H9 (cell line): ENCODE results near the gene UBE2E1. TPM values are rescaled to one million over a fixed set of nuclear protein-coding genes. Genes with fewer than 3 reads are reported as not detected.

Experiments
- DNase-seq: peaks from one replicate; pipeline ENCODE4 v3.0.0-alpha.2; 2017
- H2AFZ ChIP-seq: one replicate; pipeline ENCODE4 v1.6.1; 2013; ENCODE audit warnings: mild to moderate bottlenecking, low read length, control low read depth, moderate library complexity
- H2AK5ac ChIP-seq: 2 replicates; pipeline ENCODE4 v1.6.1; 2013; ENCODE audit warnings: low read length, control low read depth, mixed read lengths; ENCODE audit not compliant: insufficient read length
- H2BK120ac ChIP-seq: one replicate; pipeline ENCODE4 v1.6.1; 2013; ENCODE audit warnings: low read depth, mild to moderate bottlenecking, low read length, control low read depth, inconsistent platforms; ENCODE audit not compliant: poor library complexity, severe bottlenecking
- H2BK12ac ChIP-seq: 2 replicates; pipeline ENCODE4 v1.6.1; 2013; ENCODE audit warnings: low read length, control low read depth, mixed read lengths, low read depth; ENCODE audit not compliant: insufficient read length
- H2BK15ac ChIP-seq: 2 replicates; pipeline ENCODE4 v1.6.1; 2013; ENCODE audit warnings: low read depth, low read length, control low read depth
- H2BK20ac ChIP-seq: one replicate; pipeline ENCODE4 v1.6.1; 2013; ENCODE audit warnings: low read depth, mild to moderate bottlenecking, low read length, control low read depth, inconsistent platforms; ENCODE audit not compliant: poor library complexity, severe bottlenecking
- H2BK5ac ChIP-seq: 2 replicates; pipeline ENCODE4 v1.6.1; 2013; ENCODE audit warnings: low read length, control low read depth, mixed read lengths; ENCODE audit not compliant: insufficient read length
- H3K14ac ChIP-seq: 2 replicates; pipeline ENCODE4 v1.6.1; 2013; ENCODE audit warnings: low read length, control low read depth; ENCODE audit not compliant: insufficient read depth
- H3K18ac ChIP-seq: 2 replicates; pipeline ENCODE4 v1.6.1; 2013; ENCODE audit warnings: low read depth, mild to moderate bottlenecking, mixed read lengths, low read length, control low read depth; ENCODE audit not compliant: insufficient read length
- H3K23ac ChIP-seq: 2 replicates; pipeline ENCODE4 v1.6.1; 2013; ENCODE audit warnings: low read length, control low read depth, mixed read lengths, low read depth; ENCODE audit not compliant: insufficient read length
- H3K23me2 ChIP-seq: 2 replicates; pipeline ENCODE4 v1.6.1; 2013; ENCODE audit warnings: low read depth, mild to moderate bottlenecking, mixed read lengths, low read length, control low read depth; ENCODE audit not compliant: insufficient read length, poor library complexity, severe bottlenecking
- H3K27ac ChIP-seq: 2 replicates; pipeline ENCODE4 v1.5.1; 2013; ENCODE audit warnings: low read length, control low read depth, mixed read lengths, low read depth; ENCODE audit not compliant: insufficient read length
- H3K27me3 ChIP-seq: 2 replicates; pipeline ENCODE4 v1.6.1; 2013; ENCODE audit warnings: low read length, control low read depth, inconsistent platforms; ENCODE audit not compliant: insufficient read depth
- H3K4ac ChIP-seq: 2 replicates; pipeline ENCODE4 v1.6.1; 2013; ENCODE audit warnings: low read depth, mild to moderate bottlenecking, control low read depth, inconsistent platforms, low read length, moderate library complexity
- H3K4me1 ChIP-seq: 2 replicates; pipeline ENCODE4 v1.6.1; 2013; ENCODE audit warnings: low read length, control low read depth, inconsistent platforms; ENCODE audit not compliant: insufficient read depth
- H3K4me2 ChIP-seq: 2 replicates; pipeline ENCODE4 v1.6.1; 2013; ENCODE audit warnings: low read length, control low read depth, mixed read lengths; ENCODE audit not compliant: insufficient read length, insufficient read depth
- H3K56ac ChIP-seq: 2 replicates; pipeline ENCODE4 v1.6.1; 2013; ENCODE audit warnings: low read depth, mild to moderate bottlenecking, mixed read lengths, low read length, control low read depth; ENCODE audit not compliant: insufficient read length
- H3K79me1 ChIP-seq: 2 replicates; pipeline ENCODE4 v1.6.1; 2013; ENCODE audit warnings: low read depth, mild to moderate bottlenecking, moderate library complexity, low read length, control low read depth, inconsistent platforms; ENCODE audit not compliant: insufficient read depth, poor library complexity, severe bottlenecking
- H3K79me2 ChIP-seq: 2 replicates; pipeline ENCODE4 v1.6.1; 2013; ENCODE audit warnings: low read length, control low read depth, inconsistent platforms; ENCODE audit not compliant: insufficient read depth
- H3K9ac ChIP-seq: 2 replicates; pipeline ENCODE4 v1.6.1; 2013; ENCODE audit warnings: low read length, control low read depth, mixed read lengths; ENCODE audit not compliant: insufficient read length; ENCODE audit errors: extremely low read depth
- H3K9me3 ChIP-seq: one replicate; pipeline ENCODE4 v1.6.1; 2013; ENCODE audit warnings: low read depth, low read length, inconsistent platforms; ENCODE audit not compliant: control insufficient read depth
- H3T11ph ChIP-seq: one replicate; pipeline ENCODE4 v1.6.1; 2013; ENCODE audit warnings: mild to moderate bottlenecking, low read length, control low read depth, inconsistent platforms
- H4K20me1 ChIP-seq: one replicate; pipeline ENCODE4 v1.6.1; 2013; ENCODE audit not compliant: control insufficient read depth, insufficient read length, insufficient read depth
- H4K5ac ChIP-seq: 2 replicates; pipeline ENCODE4 v1.6.1; 2013; ENCODE audit warnings: low read depth, mild to moderate bottlenecking, mixed read lengths, low read length, control low read depth; ENCODE audit not compliant: insufficient read length
- H4K8ac ChIP-seq: replicated peaks from 2 replicates; pipeline ENCODE4 v1.6.1; 2013; ENCODE audit warnings: low read length, control low read depth, mixed read lengths, low read depth; ENCODE audit not compliant: insufficient read length
- H4K91ac ChIP-seq: 2 replicates; pipeline ENCODE4 v1.6.1; 2013; ENCODE audit warnings: low read depth, mild to moderate bottlenecking, moderate library complexity, mixed read lengths, low read length, control low read depth; ENCODE audit not compliant: insufficient read length
- H3K27ac Mint-ChIP-seq, 3 experiments: 2 replicates in 2 of 3; 3 replicates in 1 of 3; pipeline ENCODE4 v1.8.0; 2020 to 2021; ENCODE audit warnings: mixed read lengths in 3 of 3, mild to moderate bottlenecking in 1 of 3, moderate library complexity in 1 of 3
- H3K27me3 Mint-ChIP-seq: 2 replicates; pipeline ENCODE4 v1.8.0; 2021; ENCODE audit warnings: low read depth, mild to moderate bottlenecking, moderate library complexity, mixed read lengths
- H3K36me3 Mint-ChIP-seq, 3 experiments: 2 replicates in 2 of 3; 3 replicates in 1 of 3; pipeline ENCODE4 v1.8.0; 2020 to 2021; ENCODE audit warnings: low read depth in 3 of 3, mixed read lengths in 3 of 3; ENCODE audit not compliant: insufficient read depth in 1 of 3
- H3K4me1 Mint-ChIP-seq, 2 experiments: 2 replicates each; pipeline ENCODE4 v1.8.0; 2020; ENCODE audit warnings: mixed read lengths in 2 of 2
- H3K4me3 Mint-ChIP-seq, 2 experiments: 2 replicates in 1 of 2; 3 replicates in 1 of 2; pipeline ENCODE4 v1.8.0; 2020 to 2021; ENCODE audit warnings: mild to moderate bottlenecking in 2 of 2, mixed read lengths in 2 of 2, moderate library complexity in 1 of 2
- H3K9me3 Mint-ChIP-seq, 2 experiments: 2 replicates in 1 of 2; 3 replicates in 1 of 2; pipeline ENCODE4 v1.8.0; 2020; ENCODE audit warnings: mild to moderate bottlenecking in 2 of 2, mixed read lengths in 2 of 2, moderate library complexity in 1 of 2
- WGBS: extraction: QIAGEN DNeasy Blood & Tissue Kit; methylation state at CpG from one replicate; pipeline ENCODE4 v1.1.7; 2013; ENCODE audit warnings: missing lambda C conversion rate, low lambda C conversion rate, mixed read lengths; ENCODE audit not compliant: insufficient read length; ENCODE audit errors: extremely low coverage; 5-methylcytosine and 5-hydroxymethylcytosine counted together
- total RNA-seq: library from RNA; stranded (reverse); gene quantifications from 2 replicates; pipeline ENCODE4 v1.2.1, GENCODE V29; 2021
- TF ChIP-seq, protein P1 (sequence below): fragments of 200-600 bp; sonication (generic); conservative IDR thresholded peaks from 3 replicates; pipeline ENCODE4 v1.8.0; 2021; ENCODE audit warnings: antibody characterized with exemption, mild to moderate bottlenecking

UBE2E1 gene
- total RNA-seq, 1 experiment from 2014 or later, result 142 TPM

- Histone ChIP-seq H4K20me1 (peaks cover 4% of the 10 kb centered on the region), H3K27me3 (no peaks in the 10 kb centered on the region), H3K79me2 (no peaks in the 10 kb centered on the region), H2BK20ac (no peak overlapping the region), H3K4me1 (no peaks in the 10 kb centered on the region; the same call in 1 of the 2 replicates), H3K27ac (no peak overlapping the region), H3K14ac (no peak overlapping the region), H3K56ac (no peak overlapping the region), H2BK5ac (no peak overlapping the region), H3K23me2 (no peaks in the 10 kb centered on the region), H4K8ac (no peak overlapping the region), H3K18ac (no peak overlapping the region), H3T11ph (no peak overlapping the region), H2BK120ac (no peak overlapping the region), H4K5ac (no peak overlapping the region), H3K4me2 (no peak overlapping the region), H3K79me1 (no peaks in the 10 kb centered on the region), H3K4ac (no peak overlapping the region), H2BK12ac (no peak overlapping the region), H3K9me3 (peaks cover 8% of the 10 kb centered on the region), H4K91ac (no peak overlapping the region), H2BK15ac (no peak overlapping the region), H2AFZ (no peak overlapping the region), H3K23ac (no peak overlapping the region), H2AK5ac (no peak overlapping the region), H3K9ac (no peak overlapping the region)
- H3K9me3 Mint-ChIP-seq, result peaks cover 11 to 18% of the 10 kb centered on the region in 2 experiments
- peak overlapping the region; percentile 3 to 32 (median 6); a peak in 4 of 7 replicates for H3K27ac Mint-ChIP-seq
- H3K27me3 Mint-ChIP-seq, result no peaks in the 10 kb centered on the region
- peaks cover 45 to 67% (median 56%) of the 10 kb centered on the region in 3 experiments for H3K36me3 Mint-ChIP-seq
- H3K4me3 Mint-ChIP-seq, result no peak overlapping the region
- peaks cover 17 to 18% of the 10 kb centered on the region in 2 experiments for H3K4me1 Mint-ChIP-seq
- no CpG with 5 or more reads among the region's 8 CpGs for WGBS
- TF ChIP-seq, protein P1, sequence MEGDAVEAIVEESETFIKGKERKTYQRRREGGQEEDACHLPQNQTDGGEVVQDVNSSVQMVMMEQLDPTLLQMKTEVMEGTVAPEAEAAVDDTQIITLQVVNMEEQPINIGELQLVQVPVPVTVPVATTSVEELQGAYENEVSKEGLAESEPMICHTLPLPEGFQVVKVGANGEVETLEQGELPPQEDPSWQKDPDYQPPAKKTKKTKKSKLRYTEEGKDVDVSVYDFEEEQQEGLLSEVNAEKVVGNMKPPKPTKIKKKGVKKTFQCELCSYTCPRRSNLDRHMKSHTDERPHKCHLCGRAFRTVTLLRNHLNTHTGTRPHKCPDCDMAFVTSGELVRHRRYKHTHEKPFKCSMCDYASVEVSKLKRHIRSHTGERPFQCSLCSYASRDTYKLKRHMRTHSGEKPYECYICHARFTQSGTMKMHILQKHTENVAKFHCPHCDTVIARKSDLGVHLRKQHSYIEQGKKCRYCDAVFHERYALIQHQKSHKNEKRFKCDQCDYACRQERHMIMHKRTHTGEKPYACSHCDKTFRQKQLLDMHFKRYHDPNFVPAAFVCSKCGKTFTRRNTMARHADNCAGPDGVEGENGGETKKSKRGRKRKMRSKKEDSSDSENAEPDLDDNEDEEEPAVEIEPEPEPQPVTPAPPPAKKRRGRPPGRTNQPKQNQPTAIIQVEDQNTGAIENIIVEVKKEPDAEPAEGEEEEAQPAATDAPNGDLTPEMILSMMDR, result no peak
- DNase-seq, result no peak
These were observed 88.7 kb downstream of the UBE2E1 start for GRCh38 chr3:23894254-23895061.
